NCI-H2196 treated with DMSO at 0.1 percent for 48 hours (cell line): ENCODE results near the gene TBC1D22A.

Source experiments
- DNase-seq: peaks from one replicate; lab custom pipeline; 2025; ENCODE audit not compliant: unreplicated experiment; lab: John Stamatoyannopoulos, UW

The TBC1D22A gene

DNA sequence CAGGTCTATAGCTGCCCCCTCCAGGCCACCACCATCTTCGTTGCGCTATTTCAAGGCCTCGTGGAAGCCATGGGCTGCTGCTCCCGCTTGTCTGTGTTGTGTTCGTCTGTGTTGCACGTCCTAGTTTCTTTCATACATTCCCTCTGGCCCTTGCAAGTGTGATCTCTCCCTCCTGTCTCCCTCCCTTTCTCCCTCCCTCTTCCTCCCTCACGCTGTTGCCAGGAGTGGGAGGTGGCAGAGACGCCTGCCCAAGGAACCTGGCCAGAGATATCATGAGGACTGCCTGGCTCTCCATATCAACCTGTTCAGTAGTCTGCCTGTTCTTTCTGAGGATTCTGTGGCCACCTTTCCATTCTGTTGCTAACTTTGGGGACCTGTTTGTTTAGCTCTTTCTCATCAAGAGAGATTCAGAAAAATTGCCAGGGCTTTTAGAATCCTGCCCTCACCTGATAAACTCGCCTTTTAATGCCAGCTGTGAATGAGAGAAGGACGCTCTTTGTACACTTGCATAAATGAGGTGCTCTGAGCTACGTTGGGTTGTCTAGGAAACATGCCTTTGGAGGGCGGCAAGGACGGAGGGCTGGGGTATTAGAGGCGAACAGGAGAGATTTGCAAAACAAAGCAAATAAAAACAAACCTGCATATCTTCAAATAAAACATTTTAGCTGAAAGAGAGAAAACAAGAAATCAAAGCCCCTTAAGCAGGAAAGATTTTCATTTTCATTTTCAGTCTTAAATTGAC lies 185.2 kb downstream of the TBC1D22A start:
- DNase-seq: no peak

DNA sequence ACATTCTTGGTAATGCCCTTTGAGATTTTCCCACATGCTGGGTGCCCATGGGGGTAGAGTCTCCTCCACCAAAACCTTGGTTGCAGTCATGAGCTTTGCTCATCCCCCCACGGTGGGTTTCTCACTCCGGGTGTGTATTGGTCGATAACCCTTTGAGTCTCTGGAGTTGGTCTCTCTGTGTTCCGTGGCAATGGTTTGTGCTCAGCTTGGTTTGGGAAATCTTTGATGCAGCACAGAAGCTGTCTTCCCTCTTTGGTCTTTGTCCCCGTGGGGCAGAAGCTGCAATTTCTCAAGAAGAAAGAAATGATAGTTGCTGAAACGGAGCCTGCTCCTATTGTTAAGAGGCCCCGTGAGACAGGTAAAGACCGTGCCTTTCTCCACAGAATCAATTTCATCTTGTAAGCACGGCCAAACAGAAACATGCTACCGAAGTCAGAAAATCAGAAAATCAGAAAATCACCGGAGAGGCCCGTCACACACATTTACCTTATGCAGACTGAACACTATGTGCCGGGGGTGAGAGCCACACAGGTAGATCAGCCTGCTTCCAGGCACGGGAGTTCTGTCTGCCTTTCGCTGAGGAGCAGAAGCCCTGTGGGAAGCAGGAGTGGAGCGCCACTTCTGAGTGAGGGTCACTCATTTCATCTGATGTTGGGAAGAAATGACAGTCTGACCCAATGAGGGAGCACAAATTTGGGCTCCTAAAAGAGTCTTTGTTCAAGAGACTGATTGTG lies 186.1 kb downstream of the TBC1D22A start:
- no peak for DNase-seq

DNA sequence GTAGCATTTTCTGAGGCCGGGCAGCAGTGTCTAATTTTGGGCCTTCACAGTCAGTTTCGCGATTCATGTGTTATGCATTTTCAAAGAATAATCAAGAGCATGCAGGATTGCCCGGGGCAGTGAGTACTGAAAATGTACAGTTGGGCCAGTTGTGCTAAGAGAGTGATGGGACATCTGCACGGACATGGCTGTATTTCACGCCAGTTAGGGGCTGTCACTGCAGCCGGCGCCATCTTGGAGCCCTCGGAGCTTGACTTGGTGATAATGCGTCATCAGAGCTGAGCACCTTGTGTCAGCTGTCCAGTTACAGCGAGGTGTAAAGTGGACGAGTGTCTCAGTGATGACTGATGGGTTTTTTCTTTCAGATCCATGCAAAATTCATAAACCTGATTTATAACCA lies 188.9 kb downstream of the TBC1D22A start:
- no peak for DNase-seq

DNA sequence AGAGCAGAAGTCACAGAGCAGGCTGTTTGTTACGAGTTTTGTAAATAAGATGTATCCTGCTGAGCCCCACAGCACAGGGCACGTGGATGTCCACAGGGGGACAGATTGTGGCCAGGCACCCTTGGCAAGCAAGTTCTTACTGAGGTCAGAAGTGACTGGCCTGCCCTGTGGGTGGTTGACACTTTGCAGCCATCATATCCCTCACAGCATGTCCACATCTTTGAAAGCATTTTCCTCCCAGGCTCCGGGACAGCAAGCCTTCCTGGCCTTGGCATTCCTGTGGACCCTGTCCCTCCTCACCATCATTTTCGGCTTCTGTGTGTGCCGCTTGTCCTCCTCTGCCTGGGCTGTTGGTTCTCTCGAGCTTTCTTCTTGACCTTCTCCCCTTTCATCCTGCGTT lies 189.5 kb downstream of the TBC1D22A start:
- DNase-seq: no peak

DNA sequence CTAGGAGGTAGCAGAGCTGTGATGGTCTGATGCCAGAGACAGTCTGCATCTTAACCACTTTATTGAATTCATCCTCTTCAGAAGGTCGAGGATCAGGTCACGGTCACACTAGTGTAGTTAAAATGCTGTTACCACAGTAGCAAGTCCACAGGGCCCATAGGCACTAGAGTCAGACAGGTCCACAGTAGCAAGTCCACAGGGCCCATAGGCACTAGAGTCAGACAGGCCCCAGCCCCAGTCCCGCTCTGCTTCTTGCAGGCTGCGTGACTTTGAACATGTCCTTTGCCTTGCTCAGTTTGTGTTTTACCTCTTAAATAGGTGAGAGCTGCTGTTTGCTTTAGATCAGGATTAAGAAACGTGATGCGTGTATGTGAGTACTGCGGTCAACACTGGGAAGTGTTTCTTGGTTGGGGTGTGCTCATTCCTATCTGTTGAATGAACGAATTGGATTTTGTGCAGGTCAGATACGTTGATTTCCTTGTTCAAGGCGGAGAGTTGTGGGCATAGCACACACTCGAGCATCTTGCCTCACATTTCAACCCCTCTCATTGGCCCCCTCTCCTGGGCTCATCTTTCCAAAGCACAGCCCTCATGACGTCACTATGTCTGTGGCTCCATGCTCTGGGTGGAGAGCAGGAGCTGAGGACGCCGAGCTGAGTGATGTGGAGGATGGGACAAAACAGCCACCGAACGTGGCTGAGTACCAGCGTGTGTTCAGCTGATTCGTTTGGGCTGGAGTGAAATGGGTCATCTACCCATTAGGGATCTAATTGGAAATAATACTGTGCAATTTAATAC lies 191.7 kb downstream of the TBC1D22A start:
- no peak for DNase-seq

DNA sequence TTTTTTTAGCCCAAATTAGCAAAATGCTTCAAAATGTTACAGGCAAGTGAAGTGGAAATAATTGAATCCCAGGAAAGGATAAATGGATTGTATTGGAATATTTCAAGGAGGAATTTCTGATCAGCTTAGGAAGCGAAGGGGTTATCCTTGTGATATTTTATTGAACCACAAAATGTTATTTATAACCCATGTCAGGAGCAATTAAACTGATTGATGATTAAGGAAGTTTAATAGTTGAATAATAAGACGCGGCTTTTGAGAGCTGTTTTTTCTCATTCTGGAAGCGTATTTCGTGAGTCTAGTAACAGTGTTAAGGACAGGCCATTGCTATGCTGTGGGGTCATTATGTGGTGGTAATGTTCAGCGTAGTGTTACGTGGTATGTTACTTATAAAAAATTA lies 192.3 kb downstream of the TBC1D22A start:
- DNase-seq: no peak

DNA sequence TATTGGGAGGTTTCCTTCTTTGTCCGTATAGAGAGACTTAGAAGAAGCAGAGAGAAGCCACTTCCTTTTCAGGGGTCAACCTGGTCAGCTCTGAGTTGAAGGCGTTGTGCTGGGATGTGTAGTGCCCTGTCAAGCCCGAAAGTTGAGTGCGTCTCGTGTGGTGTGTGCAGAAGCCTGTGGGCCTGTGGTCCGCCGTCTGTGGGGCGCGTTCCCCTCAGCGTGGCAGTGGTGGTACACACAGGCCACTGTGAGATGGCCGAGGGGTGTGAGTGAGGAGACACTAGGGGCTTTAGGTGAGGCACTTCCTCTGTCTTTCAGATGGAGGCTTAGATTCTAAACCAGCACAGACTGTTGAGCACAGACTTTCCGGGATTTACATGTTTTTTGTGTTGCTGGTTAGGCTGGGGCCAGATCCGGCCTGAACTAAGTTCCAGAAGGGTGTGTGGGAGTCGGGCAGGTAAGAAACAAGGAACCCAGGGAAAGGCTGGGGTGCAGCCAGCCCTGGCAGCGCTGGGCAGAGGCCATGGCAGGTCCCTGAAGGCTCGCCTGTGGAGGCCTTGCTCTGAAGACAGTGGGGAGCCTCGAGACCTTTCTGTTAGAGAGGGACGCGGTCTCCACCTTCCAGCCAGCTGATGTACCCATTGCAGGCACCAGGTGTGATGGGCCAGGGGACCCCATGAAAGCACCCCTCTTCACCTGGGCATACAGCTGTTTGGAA lies 194.2 kb downstream of the TBC1D22A start:
- no peak for DNase-seq

DNA sequence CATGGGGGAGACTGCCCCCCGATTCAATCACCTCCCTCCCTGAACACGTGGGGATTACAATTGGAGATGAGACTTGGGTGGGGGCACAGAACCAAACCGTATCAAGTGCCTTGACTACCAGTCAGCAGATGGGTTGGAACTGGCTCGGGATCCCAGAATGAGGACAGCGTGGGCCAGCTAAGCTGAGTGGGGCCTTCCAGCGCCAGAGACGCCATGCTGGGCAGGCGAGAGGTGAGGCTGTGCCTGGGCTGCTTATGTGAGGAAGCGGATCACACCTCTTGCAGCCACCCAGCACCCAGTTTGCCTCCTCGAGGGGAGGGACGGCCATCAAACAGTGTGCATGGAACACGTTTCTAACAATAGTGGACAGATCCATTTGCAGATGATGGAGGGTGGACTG lies 195.1 kb downstream of the TBC1D22A start:
- DNase-seq: no peak

DNA sequence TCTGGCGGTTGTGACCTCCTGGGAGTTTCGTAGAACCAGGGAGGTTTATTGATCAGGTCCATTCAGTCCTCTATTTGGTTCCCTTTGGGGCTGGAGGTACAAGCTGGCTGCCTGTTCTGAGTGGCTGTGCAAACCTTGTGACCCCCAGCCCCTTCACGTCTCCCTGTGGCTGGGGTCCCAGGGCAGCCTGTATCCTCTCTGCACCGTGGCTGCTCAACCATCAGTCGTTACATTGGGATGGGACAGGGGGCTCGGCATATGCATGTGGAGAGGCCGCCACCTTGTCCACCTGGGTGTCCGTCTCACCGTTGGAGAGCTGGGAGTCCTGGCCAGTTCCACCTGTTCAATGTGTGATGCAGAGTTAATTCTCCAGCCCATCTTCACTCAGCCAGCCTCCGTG lies 195.7 kb downstream of the TBC1D22A start:
- DNase-seq: no peak

DNA sequence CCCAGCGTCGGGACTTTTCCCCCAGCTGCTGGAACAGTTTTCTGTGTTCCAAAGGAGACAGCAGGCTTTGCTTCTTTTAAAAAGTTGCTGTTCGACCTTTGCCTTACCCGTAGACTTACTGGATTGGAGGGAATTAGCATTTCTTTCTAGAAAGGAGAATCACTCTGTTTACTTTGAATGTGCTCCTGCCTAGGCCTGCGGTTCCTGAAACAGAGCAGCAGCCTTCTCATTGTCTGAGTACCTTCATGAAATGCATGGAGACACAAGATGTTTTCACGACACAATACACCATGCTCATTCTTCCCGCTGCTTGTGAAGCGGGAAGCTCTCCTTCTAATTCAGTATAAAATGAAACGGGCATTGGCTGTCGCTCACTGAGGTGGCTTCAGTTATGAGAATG lies 196.2 kb downstream of the TBC1D22A start:
- DNase-seq: no peak

DNA sequence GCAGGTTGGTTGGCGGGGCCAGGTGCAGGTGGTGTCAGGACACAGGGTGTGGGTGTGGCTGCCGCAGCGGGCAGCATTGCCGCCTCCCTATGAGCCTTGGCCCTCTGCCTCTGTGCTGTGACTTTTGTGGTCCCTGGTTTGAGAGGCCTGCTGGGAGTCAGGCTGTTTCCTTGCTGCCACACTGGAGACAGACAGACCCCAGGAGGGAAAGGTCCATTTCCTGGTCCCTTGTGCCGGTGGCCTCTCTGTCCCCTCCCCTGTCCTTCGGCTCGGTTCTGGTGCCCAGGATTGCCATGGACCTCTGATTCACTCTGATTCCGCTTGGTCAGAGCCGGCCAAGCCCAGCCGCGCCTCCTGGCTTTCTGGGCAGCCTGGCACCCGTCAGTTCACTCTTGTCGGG lies 196.9 kb downstream of the TBC1D22A start:
- DNase-seq: no peak

DNA sequence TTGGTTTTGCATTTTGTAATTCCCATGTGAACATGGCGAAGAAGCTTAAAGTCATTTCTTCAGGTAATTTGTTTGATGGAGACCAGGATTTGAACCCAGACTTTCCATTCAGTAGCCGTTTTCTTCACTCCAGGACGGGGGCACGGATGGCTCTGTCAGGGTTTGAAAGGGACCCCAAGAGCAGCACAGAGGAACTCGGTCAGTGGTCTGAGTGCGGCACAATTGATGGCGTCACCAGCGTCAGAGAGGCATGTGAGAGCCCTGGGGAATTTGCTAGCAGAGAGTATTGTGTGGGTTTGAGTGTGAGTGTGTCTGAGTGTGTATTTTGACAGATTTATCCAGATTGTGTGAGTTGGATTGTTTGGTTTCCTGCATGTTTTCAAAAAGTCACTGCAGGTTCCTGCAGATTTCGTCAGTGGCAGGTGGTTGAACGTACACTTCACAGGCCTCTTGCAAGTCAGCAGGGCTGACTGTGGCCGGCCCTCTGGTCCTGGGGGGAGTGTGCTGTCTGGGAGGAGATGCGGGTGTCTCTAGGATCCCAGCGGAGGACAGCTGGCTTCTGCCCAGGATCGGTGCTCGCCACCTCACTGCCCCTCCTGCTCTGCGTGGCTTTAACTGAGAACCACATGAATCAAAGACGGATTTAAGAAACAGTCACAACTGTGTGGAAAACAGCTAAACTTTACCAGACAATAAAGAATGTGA lies 199.3 kb downstream of the TBC1D22A start:
- DNase-seq: no peak

DNA sequence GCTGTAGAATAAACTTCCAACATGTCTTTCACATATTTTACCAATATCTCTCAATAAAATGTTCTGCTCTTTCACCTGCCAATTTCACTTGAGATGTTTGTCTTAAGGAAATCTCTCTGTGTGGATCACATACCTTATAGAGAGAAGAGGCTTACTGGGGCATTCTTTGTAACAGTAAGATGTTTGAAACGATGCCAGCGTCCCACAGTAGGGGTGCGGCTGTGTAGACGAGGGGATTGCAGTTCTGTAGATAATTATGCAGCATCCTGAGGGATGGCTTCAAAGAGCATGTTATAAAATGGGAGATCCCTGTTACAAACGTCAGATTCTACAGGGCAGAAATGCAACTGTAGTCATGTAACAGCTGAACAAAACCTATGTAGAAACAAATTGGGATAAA lies 200.0 kb downstream of the TBC1D22A start:
- DNase-seq: no peak

DNA sequence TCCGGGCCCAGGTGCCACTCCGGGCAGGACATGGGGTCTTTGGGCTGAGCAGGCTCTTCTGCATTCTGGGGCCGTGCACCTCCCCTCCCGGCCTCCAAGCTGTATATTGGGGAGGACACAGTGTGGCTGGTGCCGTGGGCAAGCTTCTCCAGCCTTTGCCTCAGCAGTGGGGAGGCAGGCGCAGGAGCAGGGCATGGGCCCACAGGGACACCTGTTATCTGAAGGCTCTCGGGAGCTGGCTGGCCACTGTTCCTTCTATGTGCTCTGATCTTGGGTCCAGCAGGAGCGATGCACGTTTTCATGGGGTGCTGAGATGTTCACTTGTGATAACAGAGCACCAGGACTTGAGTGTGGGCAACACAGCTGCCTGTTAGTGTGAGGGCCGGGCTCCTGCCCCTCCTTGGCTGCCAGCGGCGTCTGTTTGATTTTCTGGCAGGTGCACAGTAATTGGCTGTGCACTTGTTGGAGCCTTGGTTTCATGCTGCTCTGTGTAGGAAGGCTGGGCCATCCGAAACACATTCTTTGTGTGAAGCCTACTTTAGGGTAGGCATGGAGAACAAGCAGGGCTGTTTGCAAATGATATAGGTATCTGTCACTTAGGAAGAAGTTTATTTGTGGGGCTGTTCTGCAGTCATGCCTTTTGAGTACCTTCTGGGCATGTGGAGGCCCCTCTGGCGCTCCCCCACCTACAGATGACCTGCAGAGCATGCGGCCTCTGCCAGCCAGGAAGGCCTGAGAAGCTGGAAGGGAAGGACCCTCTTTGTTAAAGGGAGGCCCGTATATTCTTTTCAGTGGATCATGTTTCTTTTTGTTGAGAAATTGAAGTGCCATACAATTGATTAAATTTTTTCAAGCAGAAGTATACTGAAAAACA lies 201.5 kb downstream of the TBC1D22A start:
- DNase-seq: peak; percentile 69

DNA sequence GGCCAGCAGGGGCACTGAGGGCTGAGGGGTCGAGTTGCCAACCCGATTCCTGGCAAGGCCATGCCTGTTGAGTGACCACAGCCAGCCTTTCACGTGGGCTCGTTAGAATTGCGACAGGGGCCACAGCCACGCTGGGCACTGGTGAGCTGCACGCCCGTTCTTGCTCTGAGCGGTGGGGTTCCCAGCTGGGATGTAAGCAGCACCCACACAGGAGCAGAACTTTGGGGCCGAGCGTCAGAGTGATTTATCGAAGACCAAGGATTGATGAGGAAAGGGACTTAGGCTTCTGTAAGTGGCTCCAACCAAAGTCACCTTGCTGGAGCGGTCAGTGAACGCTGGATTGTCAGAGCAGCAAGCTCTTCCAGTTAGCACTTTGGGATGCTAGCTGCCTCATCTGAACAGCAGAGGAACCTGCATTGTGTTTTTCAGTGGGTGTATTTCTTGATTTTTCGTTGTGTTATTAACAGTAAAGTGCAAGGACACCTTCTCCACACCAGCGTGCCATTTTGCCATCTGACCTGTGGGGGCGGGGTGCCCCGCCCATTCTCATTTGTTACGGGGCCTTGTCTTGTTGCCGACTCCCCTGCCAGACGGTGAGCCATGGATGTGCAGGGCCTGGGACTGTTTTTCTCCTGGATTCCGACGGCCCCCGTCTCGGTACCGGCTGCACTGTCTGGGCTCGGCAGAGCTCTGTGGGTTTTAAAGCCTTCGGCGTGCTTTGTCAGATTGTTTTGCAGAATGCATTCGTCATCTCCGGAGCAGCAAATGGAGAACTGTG lies 202.5 kb downstream of the TBC1D22A start:
- DNase-seq: no peak

DNA sequence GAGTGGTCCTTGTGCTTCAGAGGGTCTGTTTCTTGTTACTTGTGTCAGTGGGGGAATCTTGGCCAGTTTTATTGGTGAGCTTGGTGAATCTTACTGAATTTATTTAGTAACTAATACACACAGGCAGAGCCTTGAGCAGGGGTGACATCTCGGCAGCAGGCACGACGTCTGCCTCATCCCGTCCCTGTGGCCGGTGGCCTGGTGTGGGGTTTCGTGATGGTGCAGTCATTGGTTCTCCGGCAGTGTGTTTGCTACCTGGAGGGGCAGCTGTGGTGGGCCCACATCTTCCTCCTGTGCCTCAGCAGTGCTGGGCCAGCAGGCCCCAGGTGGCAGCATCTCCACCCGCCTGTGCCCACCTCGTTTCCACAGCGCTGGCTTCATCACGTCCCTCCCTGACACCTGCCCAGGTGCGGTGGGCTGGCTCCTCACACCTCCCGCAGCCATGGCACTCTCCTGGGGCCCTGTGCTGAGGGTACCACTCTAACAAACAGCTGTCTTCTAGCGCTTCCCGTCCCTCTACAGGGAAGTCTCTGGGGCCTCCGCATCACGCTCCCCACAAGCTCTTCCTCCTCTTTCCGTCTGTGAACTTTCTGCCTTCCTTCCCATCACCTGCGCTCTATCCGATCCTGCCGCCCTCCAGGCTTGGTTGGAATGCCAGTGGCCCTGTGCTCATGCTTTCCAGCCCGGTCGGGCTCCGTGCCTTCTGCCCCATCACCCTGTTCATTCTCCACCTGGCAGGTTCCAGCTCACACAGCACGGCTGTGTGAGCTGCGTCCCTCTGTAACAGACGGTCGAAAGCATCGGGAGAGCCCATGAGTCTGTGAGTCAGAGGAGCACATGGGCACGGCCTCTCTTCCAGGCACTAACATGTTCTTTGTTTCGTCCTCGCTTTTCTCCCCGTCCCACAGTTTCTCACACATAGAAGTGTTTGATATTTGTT lies 203.4 kb downstream of the TBC1D22A start:
- no peak for DNase-seq

DNA sequence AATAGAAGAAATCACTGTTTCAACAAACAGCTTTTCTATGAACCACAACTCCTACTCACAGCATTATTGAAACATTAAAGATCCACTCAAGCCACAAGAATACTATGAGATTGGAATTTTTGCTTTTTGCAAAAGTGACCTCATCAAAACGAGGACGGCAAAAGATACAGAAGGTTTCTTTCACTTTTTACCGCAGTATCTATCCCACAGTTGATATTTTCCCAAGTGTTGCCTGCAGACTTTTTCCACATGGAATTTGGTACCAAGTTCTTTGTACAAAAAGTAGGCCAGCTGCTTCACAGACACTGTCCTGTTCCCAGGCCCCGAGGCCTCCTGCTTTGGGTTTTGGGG lies 204.0 kb downstream of the TBC1D22A start:
- DNase-seq: no peak

DNA sequence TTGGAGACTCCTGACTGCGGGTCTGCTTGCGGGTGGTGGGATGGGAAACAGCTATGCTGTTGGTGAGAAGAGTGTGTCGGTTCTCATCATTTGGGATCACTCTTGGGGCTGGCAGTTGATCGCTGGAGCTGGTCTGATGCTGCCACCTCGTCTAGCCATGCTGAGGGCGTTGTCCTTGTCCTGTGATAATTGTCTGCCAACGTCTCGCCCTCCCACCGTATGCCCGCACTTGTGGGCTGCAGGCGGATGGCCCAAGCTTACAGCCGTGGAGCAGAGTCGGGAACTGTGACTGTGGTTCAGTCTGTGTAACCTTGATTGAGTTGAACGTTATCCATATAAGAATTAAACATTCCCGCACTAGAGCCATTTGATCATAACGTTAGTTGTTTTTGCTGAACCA lies 204.4 kb downstream of the TBC1D22A start:
- DNase-seq: no peak
